ENCODE data around the gene HERC5.

HERC5 gene
- total RNA-seq: 48.4 to 61.2 (median 51.2) reads per million in 3 donors

GRCh38 chr4:88456670-88457306 lies at the start of gene HERC5:
Gene HERC5, plus strand, starts transcription at chr4:88457119. Its CDS starts 151 bp downstream, at chr4:88457270.
- Histone ChIP-seq H3K27ac (ENCODE audit: insufficient read depth, low read length, poor library complexity, severe bottlenecking) (peak within 1 kb of the TSS; percentile 83), H3K9me3 (ENCODE audit: control insufficient read depth, low read length) (no peaks in the 10 kb centered on the region), H3K4me1 (ENCODE audit: control insufficient read depth, insufficient read depth, low read length, poor library complexity, severe bottlenecking) (peaks cover 7% of the 10 kb centered on the region), H3K27me3 (replicated peaks; ENCODE audit: control insufficient read depth, insufficient read depth, low read length, poor library complexity, severe bottlenecking) (no peaks in the 10 kb centered on the region), H3K36me3 (ENCODE audit: control insufficient read depth, insufficient read depth, low read length) (no peaks in the 10 kb centered on the region), H3K4me3 (ENCODE audit: insufficient read depth, low read depth, low read length, poor library complexity, severe bottlenecking) (peak within 1 kb of the TSS; percentile 81)
- peak; percentile 88 to 89 (median 88) for DNase-seq

- H3K4me1 ChIP-seq (ENCODE audit: control insufficient read depth, insufficient read depth, low read length, poor library complexity, severe bottlenecking): no peaks in the 10 kb centered on the region
- H3K27me3 ChIP-seq (replicated peaks; ENCODE audit: control insufficient read depth, insufficient read depth, low read length, poor library complexity, severe bottlenecking): no peaks in the 10 kb centered on the region
- peaks cover 32% of the 10 kb centered on the region for H3K36me3 ChIP-seq (ENCODE audit: control insufficient read depth, insufficient read depth, low read length)
Measured at GRCh38 chr4:88409206-88409605, 47.7 kb upstream of the HERC5 start.

GRCh38 chr4:88409789-88410188 lies 47.1 kb upstream of the HERC5 start:
- no peak overlapping the region for H3K27ac ChIP-seq (ENCODE audit: insufficient read depth, low read length, poor library complexity, severe bottlenecking)
- no peaks in the 10 kb centered on the region for H3K27me3 ChIP-seq (replicated peaks; ENCODE audit: control insufficient read depth, insufficient read depth, low read length, poor library complexity, severe bottlenecking)
- H3K9me3 ChIP-seq (ENCODE audit: control insufficient read depth, low read length): no peaks in the 10 kb centered on the region
- no peaks in the 10 kb centered on the region for H3K4me1 ChIP-seq (ENCODE audit: control insufficient read depth, insufficient read depth, low read length, poor library complexity, severe bottlenecking)
- peaks cover 32% of the 10 kb centered on the region for H3K36me3 ChIP-seq (ENCODE audit: control insufficient read depth, insufficient read depth, low read length)
- no peak overlapping the region for H3K4me3 ChIP-seq (ENCODE audit: insufficient read depth, low read depth, low read length, poor library complexity, severe bottlenecking)
- no peak for DNase-seq

More at GRCh38 chr4:88409206-88409605, 47.7 kb upstream of the HERC5 start:
- no peak for DNase-seq
- Histone ChIP-seq H3K9me3 (ENCODE audit: control insufficient read depth, low read length) (no peaks in the 10 kb centered on the region), H3K4me3 (ENCODE audit: insufficient read depth, low read depth, low read length, poor library complexity, severe bottlenecking) (no peak overlapping the region), H3K27ac (ENCODE audit: insufficient read depth, low read length, poor library complexity, severe bottlenecking) (no peak overlapping the region)

GRCh38 chr4:88411491-88412096 lies 45.3 kb upstream of the HERC5 start:
- Histone ChIP-seq H3K36me3 (ENCODE audit: control insufficient read depth, insufficient read depth, low read length) (peaks cover 29% of the 10 kb centered on the region), H3K27ac (ENCODE audit: insufficient read depth, low read length, poor library complexity, severe bottlenecking) (no peak overlapping the region), H3K27me3 (replicated peaks; ENCODE audit: control insufficient read depth, insufficient read depth, low read length, poor library complexity, severe bottlenecking) (no peaks in the 10 kb centered on the region), H3K9me3 (ENCODE audit: control insufficient read depth, low read length) (no peaks in the 10 kb centered on the region), H3K4me3 (ENCODE audit: insufficient read depth, low read depth, low read length, poor library complexity, severe bottlenecking) (no peak overlapping the region), H3K4me1 (ENCODE audit: control insufficient read depth, insufficient read depth, low read length, poor library complexity, severe bottlenecking) (no peaks in the 10 kb centered on the region)
- no peak for DNase-seq

GRCh38 chr4:88413801-88414200 lies 43.1 kb upstream of the HERC5 start:
- H3K9me3 ChIP-seq (ENCODE audit: control insufficient read depth, low read length): no peaks in the 10 kb centered on the region
- H3K36me3 ChIP-seq (ENCODE audit: control insufficient read depth, insufficient read depth, low read length): peaks cover 30% of the 10 kb centered on the region
- H3K27ac ChIP-seq (ENCODE audit: insufficient read depth, low read length, poor library complexity, severe bottlenecking): no peak overlapping the region
- H3K4me3 ChIP-seq (ENCODE audit: insufficient read depth, low read depth, low read length, poor library complexity, severe bottlenecking): no peak overlapping the region
- DNase-seq: no peak
- H3K27me3 ChIP-seq (replicated peaks; ENCODE audit: control insufficient read depth, insufficient read depth, low read length, poor library complexity, severe bottlenecking): no peaks in the 10 kb centered on the region
- H3K4me1 ChIP-seq (ENCODE audit: control insufficient read depth, insufficient read depth, low read length, poor library complexity, severe bottlenecking): no peaks in the 10 kb centered on the region

DNA sequence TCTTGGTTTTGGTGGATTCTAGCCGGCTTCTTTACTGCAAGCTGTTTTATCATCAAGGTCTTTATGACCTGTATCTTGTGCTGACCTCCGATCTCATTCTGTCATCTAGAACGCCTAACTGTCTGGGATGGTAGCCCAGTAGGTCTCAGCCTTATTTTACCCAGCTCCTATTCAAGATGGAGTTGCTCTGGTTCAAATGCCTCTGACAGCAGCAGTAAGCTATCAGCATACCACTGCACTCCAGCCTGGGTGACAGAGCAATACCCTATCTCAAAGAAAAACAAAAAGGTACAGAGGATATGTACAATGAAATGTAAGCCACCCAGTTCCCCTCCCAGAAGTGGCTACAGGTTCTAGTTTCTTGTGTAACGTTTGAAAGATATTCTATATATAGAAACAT lies 42.2 kb upstream of the HERC5 start:
- H3K36me3 ChIP-seq (ENCODE audit: control insufficient read depth, insufficient read depth, low read length): peaks cover 29% of the 10 kb centered on the region
- DNase-seq: no peak
- H3K9me3 ChIP-seq (ENCODE audit: control insufficient read depth, low read length): no peaks in the 10 kb centered on the region
- H3K4me1 ChIP-seq (ENCODE audit: control insufficient read depth, insufficient read depth, low read length, poor library complexity, severe bottlenecking): no peaks in the 10 kb centered on the region
- H3K4me3 ChIP-seq (ENCODE audit: insufficient read depth, low read depth, low read length, poor library complexity, severe bottlenecking): no peak overlapping the region
- H3K27ac ChIP-seq (ENCODE audit: insufficient read depth, low read length, poor library complexity, severe bottlenecking): no peak overlapping the region
- H3K27me3 ChIP-seq (replicated peaks; ENCODE audit: control insufficient read depth, insufficient read depth, low read length, poor library complexity, severe bottlenecking): no peaks in the 10 kb centered on the region

DNA sequence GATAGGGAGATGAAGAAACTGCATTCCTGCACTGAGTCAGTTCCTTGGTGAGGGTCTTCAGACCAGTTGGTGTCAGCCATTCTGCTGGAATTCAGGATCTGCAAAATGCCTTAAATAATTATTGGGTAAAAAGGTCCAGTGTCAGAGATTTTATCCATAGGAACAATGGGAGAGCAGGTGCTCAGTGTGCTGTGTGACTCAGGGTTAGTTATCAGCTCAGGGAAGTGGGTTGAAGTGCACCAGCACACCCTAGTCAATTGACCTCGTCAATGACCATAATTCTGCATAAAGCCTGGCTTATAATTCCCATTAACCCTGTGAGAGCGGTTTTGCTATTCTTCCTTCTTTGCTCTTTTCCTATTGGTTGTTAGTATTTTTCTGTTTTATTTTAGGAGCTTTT lies 40.9 kb upstream of the HERC5 start:
- Histone ChIP-seq H3K27me3 (replicated peaks; ENCODE audit: control insufficient read depth, insufficient read depth, low read length, poor library complexity, severe bottlenecking) (no peaks in the 10 kb centered on the region), H3K4me3 (ENCODE audit: insufficient read depth, low read depth, low read length, poor library complexity, severe bottlenecking) (no peak overlapping the region), H3K36me3 (ENCODE audit: control insufficient read depth, insufficient read depth, low read length) (peaks cover 24% of the 10 kb centered on the region), H3K9me3 (ENCODE audit: control insufficient read depth, low read length) (no peaks in the 10 kb centered on the region), H3K4me1 (ENCODE audit: control insufficient read depth, insufficient read depth, low read length, poor library complexity, severe bottlenecking) (no peaks in the 10 kb centered on the region), H3K27ac (ENCODE audit: insufficient read depth, low read length, poor library complexity, severe bottlenecking) (no peak overlapping the region)
- no peak for DNase-seq

- H3K9me3 ChIP-seq (ENCODE audit: control insufficient read depth, low read length): no peaks in the 10 kb centered on the region
- H3K27me3 ChIP-seq (replicated peaks; ENCODE audit: control insufficient read depth, insufficient read depth, low read length, poor library complexity, severe bottlenecking): no peaks in the 10 kb centered on the region
- DNase-seq: no peak
- H3K36me3 ChIP-seq (ENCODE audit: control insufficient read depth, insufficient read depth, low read length): peaks cover 18% of the 10 kb centered on the region
- H3K4me1 ChIP-seq (ENCODE audit: control insufficient read depth, insufficient read depth, low read length, poor library complexity, severe bottlenecking): no peaks in the 10 kb centered on the region
- no peak overlapping the region for H3K4me3 ChIP-seq (ENCODE audit: insufficient read depth, low read depth, low read length, poor library complexity, severe bottlenecking)
- no peak overlapping the region for H3K27ac ChIP-seq (ENCODE audit: insufficient read depth, low read length, poor library complexity, severe bottlenecking)
Measured at GRCh38 chr4:88418411-88418810, 38.5 kb upstream of the HERC5 start.

GRCh38 chr4:88419874-88420273 lies 37.0 kb upstream of the HERC5 start:
- H3K4me1 ChIP-seq (ENCODE audit: control insufficient read depth, insufficient read depth, low read length, poor library complexity, severe bottlenecking): no peaks in the 10 kb centered on the region
- no peak for DNase-seq
- no peak overlapping the region for H3K4me3 ChIP-seq (ENCODE audit: insufficient read depth, low read depth, low read length, poor library complexity, severe bottlenecking)
- no peak overlapping the region for H3K27ac ChIP-seq (ENCODE audit: insufficient read depth, low read length, poor library complexity, severe bottlenecking)
- no peaks in the 10 kb centered on the region for H3K9me3 ChIP-seq (ENCODE audit: control insufficient read depth, low read length)
- H3K36me3 ChIP-seq (ENCODE audit: control insufficient read depth, insufficient read depth, low read length): peaks cover 12% of the 10 kb centered on the region
- no peaks in the 10 kb centered on the region for H3K27me3 ChIP-seq (replicated peaks; ENCODE audit: control insufficient read depth, insufficient read depth, low read length, poor library complexity, severe bottlenecking)

DNA sequence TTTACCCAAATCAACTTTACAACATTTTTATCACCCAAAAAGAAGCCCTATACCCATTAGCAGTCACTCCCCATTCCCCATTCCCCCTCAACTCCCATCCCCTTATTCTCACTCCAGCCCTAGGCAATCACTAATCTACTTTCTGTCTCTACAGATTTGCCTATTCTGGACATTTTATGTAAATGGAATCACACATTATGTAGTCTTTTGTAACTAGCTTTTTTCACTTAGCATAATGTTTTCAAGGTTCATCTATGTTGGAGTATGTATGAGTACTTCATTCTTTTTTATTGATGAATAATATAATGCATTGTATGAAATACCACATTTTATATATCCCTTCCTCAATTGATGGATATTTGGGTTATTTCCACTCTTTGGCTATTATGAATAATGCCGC lies 36.1 kb upstream of the HERC5 start:
- Histone ChIP-seq H3K9me3 (ENCODE audit: control insufficient read depth, low read length) (no peaks in the 10 kb centered on the region), H3K4me1 (ENCODE audit: control insufficient read depth, insufficient read depth, low read length, poor library complexity, severe bottlenecking) (no peaks in the 10 kb centered on the region), H3K4me3 (ENCODE audit: insufficient read depth, low read depth, low read length, poor library complexity, severe bottlenecking) (no peak overlapping the region), H3K27me3 (replicated peaks; ENCODE audit: control insufficient read depth, insufficient read depth, low read length, poor library complexity, severe bottlenecking) (no peaks in the 10 kb centered on the region), H3K36me3 (ENCODE audit: control insufficient read depth, insufficient read depth, low read length) (peaks cover 9% of the 10 kb centered on the region), H3K27ac (ENCODE audit: insufficient read depth, low read length, poor library complexity, severe bottlenecking) (no peak overlapping the region)
- no peak for DNase-seq
